GM10266 (cell line): Measurements from ENCODE around the gene ARHGAP18.

Experiments used
- DNase-seq: peaks from one replicate; pipeline ENCODE4 v3.0.0; 2012; ENCODE audit errors: extremely low spot score
- TF ChIP-seq, protein P1 (sequence below): IDR thresholded peaks from 2 replicates; pipeline ENCODE4 v1.5.1; 2012; ENCODE audit warnings: mild to moderate bottlenecking, low read depth; ENCODE audit not compliant: control insufficient read depth, insufficient read depth; ENCODE audit errors: missing control alignments

ARHGAP18 gene

DNA sequence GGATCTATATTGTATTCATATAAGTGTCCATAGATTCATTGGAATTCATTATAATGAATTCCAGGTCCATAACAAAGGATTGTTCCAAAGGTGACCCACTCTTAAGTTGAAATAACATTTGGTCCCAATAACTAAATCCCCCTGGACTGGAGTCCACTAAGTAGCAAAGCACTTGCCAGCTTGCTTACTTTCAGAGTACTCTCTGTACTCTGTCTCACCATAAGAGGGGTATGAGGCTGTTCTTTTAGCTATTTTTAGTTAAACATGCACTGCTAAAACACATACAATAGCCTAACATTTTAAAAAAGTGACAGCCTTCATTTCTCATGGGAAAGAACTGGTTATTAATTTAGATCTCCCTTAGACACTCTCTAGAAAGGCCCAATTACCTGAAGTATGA is 16.7 kb upstream of the ARHGAP18 start:
- DNase-seq = no peak
- TF ChIP-seq, protein P1, sequence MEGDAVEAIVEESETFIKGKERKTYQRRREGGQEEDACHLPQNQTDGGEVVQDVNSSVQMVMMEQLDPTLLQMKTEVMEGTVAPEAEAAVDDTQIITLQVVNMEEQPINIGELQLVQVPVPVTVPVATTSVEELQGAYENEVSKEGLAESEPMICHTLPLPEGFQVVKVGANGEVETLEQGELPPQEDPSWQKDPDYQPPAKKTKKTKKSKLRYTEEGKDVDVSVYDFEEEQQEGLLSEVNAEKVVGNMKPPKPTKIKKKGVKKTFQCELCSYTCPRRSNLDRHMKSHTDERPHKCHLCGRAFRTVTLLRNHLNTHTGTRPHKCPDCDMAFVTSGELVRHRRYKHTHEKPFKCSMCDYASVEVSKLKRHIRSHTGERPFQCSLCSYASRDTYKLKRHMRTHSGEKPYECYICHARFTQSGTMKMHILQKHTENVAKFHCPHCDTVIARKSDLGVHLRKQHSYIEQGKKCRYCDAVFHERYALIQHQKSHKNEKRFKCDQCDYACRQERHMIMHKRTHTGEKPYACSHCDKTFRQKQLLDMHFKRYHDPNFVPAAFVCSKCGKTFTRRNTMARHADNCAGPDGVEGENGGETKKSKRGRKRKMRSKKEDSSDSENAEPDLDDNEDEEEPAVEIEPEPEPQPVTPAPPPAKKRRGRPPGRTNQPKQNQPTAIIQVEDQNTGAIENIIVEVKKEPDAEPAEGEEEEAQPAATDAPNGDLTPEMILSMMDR = no peak

DNA sequence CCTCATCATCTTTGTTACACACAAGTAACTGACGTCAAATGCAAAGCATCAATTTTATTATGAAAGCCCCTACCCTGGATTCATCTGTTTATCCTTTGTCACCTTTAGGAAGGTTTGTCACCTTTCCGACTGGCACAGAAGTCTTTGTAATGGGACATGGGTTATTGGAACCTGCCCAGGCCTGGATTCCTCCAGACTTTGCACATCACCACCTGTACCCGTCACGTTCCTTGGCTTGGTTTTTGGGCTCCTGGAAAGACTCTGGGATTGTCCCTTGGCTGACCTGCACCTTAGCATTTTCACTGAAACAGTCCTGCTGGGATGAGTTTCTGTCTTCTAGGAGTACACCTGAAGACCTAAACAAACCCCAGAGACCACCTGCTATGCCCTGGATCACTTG is 15.4 kb upstream of the ARHGAP18 start:
- TF ChIP-seq, protein P1 = no peak
- DNase-seq = no peak

DNA sequence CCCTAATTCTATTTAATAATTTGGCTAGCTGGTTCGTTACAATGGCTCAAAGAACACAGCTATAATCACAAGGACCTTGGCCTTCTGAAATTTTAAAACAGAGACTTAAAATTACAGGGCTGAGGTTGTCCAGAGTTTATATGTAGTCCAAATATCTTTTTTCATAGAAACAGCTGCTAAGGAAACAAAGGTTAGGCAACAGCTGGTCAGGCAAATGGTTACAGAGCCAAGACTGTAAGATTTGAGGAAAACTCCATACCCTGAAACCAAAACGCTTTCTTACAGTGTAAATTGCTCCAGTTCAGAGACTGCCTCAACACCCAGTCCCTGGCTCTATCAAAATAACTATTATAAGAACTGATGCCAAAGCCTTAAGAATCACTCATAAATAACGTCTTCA is 9.7 kb upstream of the ARHGAP18 start:
- TF ChIP-seq, protein P1 = no peak

DNA sequence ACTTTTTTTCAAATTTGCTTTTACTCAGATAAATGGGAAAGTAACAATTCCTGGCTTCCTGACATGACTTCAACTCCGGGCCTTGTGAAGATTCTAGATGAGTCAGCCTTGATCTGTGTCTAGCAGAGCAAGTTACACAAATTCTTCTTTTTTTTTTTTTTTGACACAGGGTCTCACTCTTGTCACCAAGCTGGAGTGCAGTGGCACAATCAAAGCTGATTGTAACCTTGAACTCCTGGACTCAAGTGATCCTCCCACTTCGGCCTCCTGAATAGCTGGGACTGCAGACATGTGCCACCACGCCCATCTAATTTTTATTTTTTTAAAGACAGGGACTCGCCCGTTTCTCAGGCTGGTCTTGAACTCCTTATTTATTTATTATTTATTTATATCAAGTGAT is 7.3 kb upstream of the ARHGAP18 start:
- no peak for DNase-seq
- TF ChIP-seq, protein P1 = no peak

More for the DNA sequence above, 9.7 kb upstream of the ARHGAP18 start:
- no peak for DNase-seq

DNA sequence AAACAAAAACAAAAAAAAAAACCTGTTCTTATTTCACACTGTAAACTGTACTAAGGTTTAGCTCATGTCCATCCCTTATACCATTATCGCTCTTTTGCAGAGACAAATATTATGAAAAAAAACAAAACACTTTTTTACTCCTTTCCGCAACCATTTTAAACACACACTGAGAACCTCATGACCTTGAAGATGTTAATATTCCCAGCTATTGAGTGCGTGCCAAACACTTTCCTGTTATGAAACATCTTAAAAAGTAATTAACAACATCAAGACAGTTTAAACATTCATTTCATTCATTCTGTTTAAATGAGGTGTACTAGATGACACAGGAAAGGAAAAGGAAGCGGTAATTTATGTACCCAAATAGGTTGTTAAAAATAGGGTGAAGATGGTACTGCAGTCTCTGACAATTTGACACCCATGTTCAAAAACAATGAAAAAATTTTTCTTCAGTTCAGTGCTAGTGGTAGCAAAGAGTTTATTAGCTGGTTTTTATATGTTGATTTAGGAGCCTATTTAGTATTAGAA is 3.9 kb upstream of the ARHGAP18 start:
- DNase-seq = no peak
- TF ChIP-seq, protein P1 = no peak

DNA sequence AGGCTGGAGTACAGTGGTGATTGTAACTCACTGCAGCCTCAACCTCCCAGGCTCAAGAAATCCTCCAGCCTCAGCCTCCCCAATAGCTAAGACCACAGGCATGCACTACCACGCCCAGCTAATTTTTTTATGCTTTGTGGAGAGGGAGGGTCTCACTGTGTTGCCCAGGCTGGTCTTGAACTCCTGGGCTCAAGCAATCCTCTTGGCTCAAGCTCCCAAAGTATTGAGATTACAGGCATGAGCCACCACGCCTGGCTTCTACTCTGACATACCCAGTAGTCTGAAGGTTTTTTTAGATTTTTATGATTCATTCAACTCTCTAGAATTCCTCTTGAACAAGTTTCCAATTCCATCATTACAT is 1.3 kb upstream of the ARHGAP18 start:
- DNase-seq = no peak
- TF ChIP-seq, protein P1 = no peak

DNA sequence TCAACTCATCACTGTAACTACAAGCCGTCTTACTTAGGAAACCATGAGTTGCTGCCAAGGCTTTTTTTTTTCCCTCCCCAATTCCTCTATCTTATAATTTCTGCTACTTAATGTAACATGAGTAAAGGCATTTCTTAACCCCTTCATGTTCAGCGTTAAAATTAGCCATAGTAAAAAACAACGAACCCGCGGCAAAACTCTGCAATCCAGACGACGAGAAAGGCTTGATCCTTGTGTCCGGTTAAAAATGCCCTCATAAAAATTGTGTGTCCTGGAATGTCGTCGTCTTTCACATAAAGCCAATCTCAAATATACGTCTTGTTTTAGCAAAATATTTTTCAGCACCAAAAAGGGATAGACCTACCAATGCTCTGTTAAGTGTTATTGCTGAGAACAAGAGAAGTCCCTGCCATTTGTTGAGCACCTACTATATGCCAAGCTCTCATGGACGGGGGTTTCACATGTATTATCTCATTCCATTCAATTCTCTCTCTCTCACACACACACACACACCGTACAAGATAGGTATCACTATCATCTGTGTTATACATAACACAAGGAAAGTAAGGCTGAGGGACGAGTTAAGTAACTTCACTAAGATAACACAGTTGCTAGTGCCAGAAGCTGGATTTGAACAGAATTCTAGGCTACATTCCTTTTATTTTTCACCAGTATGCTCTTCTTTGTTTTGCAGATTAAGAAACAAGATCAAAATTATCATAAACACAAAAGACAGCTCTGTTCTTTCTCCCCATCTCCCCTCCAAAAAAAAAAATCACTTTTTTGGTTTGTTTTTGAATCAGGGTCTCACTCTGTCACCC is 683 bp upstream of the ARHGAP18 start:
- no peak for DNase-seq
- TF ChIP-seq, protein P1 = no peak
